ENCODE measurements around the gene BOC. TPM values are rescaled to one million over a fixed set of nuclear protein-coding genes. Genes with fewer than 3 reads are reported as not detected.

BOC gene
- total RNA-seq, 1 donor from 2014 or later: 20.2 TPM

GRCh38 chr3:113183748-113184661 is 27.4 kb upstream of the BOC start:
- no peak for TF ChIP-seq CTCF (IDR thresholded peaks at IDR 0.05; ENCODE audit: insufficient read depth, low read depth, low read length)
- no peak for TF ChIP-seq EZH2 (IDR thresholded peaks at IDR 0.05; ENCODE audit: insufficient read depth, low read length)
- Histone ChIP-seq H3K9ac (ENCODE audit: low read length) (no peak overlapping the region), H3K36me3 (ENCODE audit: insufficient read depth, low read length) (no peaks in the 10 kb centered on the region), H3K27ac (ENCODE audit: low read depth, low read length) (no peak overlapping the region), H3K4me2 (ENCODE audit: low read length) (no peak overlapping the region), H2AFZ (ENCODE audit: low read depth, low read length) (no peak overlapping the region), H3K9me3 (ENCODE audit: insufficient read depth, low read depth, low read length) (peaks cover 3% of the 10 kb centered on the region), H4K20me1 (ENCODE audit: insufficient read depth, low read length) (no peaks in the 10 kb centered on the region), H3K27me3 (ENCODE audit: insufficient read depth, low read length) (peaks cover 3% of the 10 kb centered on the region), H3K79me2 (ENCODE audit: insufficient read depth, low read length) (no peaks in the 10 kb centered on the region), H3K4me3 (ENCODE audit: insufficient read depth, low read depth, low read length) (no peak overlapping the region), H3K4me1 (ENCODE audit: insufficient read depth, low read length) (no peaks in the 10 kb centered on the region)
- DNase-seq (ENCODE audit: low read depth): peak; percentile 17
- Mint-ChIP-seq H3K9me3 (ENCODE audit: unreplicated experiment) (peaks cover 15% of the 10 kb centered on the region), H3K4me3 (ENCODE audit: unreplicated experiment) (no peak overlapping the region), H3K27me3 (ENCODE audit: low read depth, unreplicated experiment) (no peaks in the 10 kb centered on the region), H3K36me3 (ENCODE audit: low read depth, unreplicated experiment) (no peaks in the 10 kb centered on the region), H3K4me1 (ENCODE audit: low read depth, unreplicated experiment) (peaks cover 3% of the 10 kb centered on the region), H3K27ac (ENCODE audit: unreplicated experiment) (no peak overlapping the region)
- no peak for FAIRE-seq

- Histone ChIP-seq H3K27ac (ENCODE audit: low read depth, low read length) (no peak overlapping the region), H3K4me2 (ENCODE audit: low read length) (no peak overlapping the region), H3K27me3 (ENCODE audit: insufficient read depth, low read length) (peaks cover 3% of the 10 kb centered on the region), H3K4me1 (ENCODE audit: insufficient read depth, low read length) (no peaks in the 10 kb centered on the region), H3K4me3 (ENCODE audit: insufficient read depth, low read depth, low read length) (no peak overlapping the region), H3K79me2 (ENCODE audit: insufficient read depth, low read length) (no peaks in the 10 kb centered on the region), H2AFZ (ENCODE audit: low read depth, low read length) (no peak overlapping the region), H3K36me3 (ENCODE audit: insufficient read depth, low read length) (no peaks in the 10 kb centered on the region), H3K9me3 (ENCODE audit: insufficient read depth, low read depth, low read length) (no peaks in the 10 kb centered on the region), H3K9ac (ENCODE audit: low read length) (no peak overlapping the region), H4K20me1 (ENCODE audit: insufficient read depth, low read length) (no peaks in the 10 kb centered on the region)
- peaks cover 3% of the 10 kb centered on the region for H3K4me1 Mint-ChIP-seq (ENCODE audit: low read depth, unreplicated experiment)
- no peaks in the 10 kb centered on the region for H3K36me3 Mint-ChIP-seq (ENCODE audit: low read depth, unreplicated experiment)
- peaks cover 17% of the 10 kb centered on the region for H3K9me3 Mint-ChIP-seq (ENCODE audit: unreplicated experiment)
- H3K27ac Mint-ChIP-seq (ENCODE audit: unreplicated experiment): peak overlapping the region; percentile 58
- FAIRE-seq (no peak), DNase-seq (ENCODE audit: low read depth) (no peak)
- no peaks in the 10 kb centered on the region for H3K27me3 Mint-ChIP-seq (ENCODE audit: low read depth, unreplicated experiment)
- H3K4me3 Mint-ChIP-seq (ENCODE audit: unreplicated experiment): no peak overlapping the region
- TF ChIP-seq EZH2 (IDR thresholded peaks at IDR 0.05; ENCODE audit: insufficient read depth, low read length): no peak
- TF ChIP-seq CTCF (IDR thresholded peaks at IDR 0.05; ENCODE audit: insufficient read depth, low read depth, low read length): no peak
These were observed 26.0 kb upstream of the BOC start for GRCh38 chr3:113185194-113185835.
